NT2/D1 (cell line): Measurements from ENCODE around the gene DOCK9.

Experiments used
- DNase-seq: peaks from one replicate; pipeline ENCODE4 v3.0.0-alpha.2; 2011; ENCODE audit warnings: low read depth, low spot score
- H3K27me3 ChIP-seq: 2 replicates; pipeline ENCODE4 v1.6.0; 2011; ENCODE audit warnings: mild to moderate bottlenecking; ENCODE audit not compliant: insufficient read length, insufficient read depth
- H3K36me3 ChIP-seq: 2 replicates; pipeline ENCODE4 v1.6.1; 2011; ENCODE audit warnings: mild to moderate bottlenecking, low read length, mixed read lengths; ENCODE audit not compliant: insufficient read depth, insufficient read length
- H3K4me1 ChIP-seq: 2 replicates; pipeline ENCODE4 v1.5.1; 2011; ENCODE audit not compliant: insufficient read depth, insufficient read length
- H3K4me3 ChIP-seq: 2 replicates; pipeline ENCODE4 v1.5.1; 2011; ENCODE audit warnings: low read depth; ENCODE audit not compliant: insufficient read length
- H3K9ac ChIP-seq: 2 replicates; pipeline ENCODE4 v1.6.0; 2011; ENCODE audit warnings: low read depth; ENCODE audit not compliant: insufficient read length
- H3K9me3 ChIP-seq: 2 replicates; pipeline ENCODE4 v1.5.1; 2011; ENCODE audit warnings: mild to moderate bottlenecking, low read length; ENCODE audit not compliant: insufficient read depth
- SUZ12 ChIP-seq: IDR thresholded peaks from 2 replicates; pipeline ENCODE4 v1.6.1; 2011; ENCODE audit not compliant: insufficient read length, insufficient read depth; ENCODE audit errors: extremely low read depth
- YY1 ChIP-seq: IDR thresholded peaks from 2 replicates; pipeline ENCODE4 v1.6.1; 2011; ENCODE audit not compliant: insufficient read length, insufficient read depth
- ZNF274 ChIP-seq: IDR thresholded peaks from 2 replicates; pipeline ENCODE4 v1.6.1; 2011; ENCODE audit warnings: mild to moderate bottlenecking, low read depth, low read length

Gene DOCK9

DNA sequence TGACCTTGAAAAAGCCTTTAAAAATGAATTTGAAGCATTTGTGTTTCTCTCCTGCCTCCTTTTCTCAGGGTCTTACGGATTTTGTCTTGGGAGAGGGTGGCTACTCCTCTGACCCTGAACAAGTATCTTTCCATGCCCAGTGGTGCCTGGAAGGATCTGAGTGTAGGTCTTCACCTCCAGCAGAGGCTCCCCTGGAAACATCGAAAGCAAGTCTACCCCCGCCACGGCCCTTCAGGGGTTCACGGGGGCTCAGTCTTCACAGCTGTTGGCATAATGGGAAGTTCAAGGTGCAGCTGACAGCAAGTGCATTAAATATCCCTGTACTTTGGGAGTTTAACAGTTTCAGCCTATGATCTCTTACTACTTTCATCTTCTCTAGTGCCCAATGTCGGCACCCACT is 182.6 kb downstream of the DOCK9 start:
- no peak for DNase-seq
- TF ChIP-seq ZNF274: no peak
- no peak for TF ChIP-seq SUZ12
- no peak for TF ChIP-seq YY1
- Histone ChIP-seq H3K27me3 (no peaks in the 10 kb centered on the region), H3K4me3 (no peak overlapping the region), H3K9me3 (no peaks in the 10 kb centered on the region), H3K4me1 (no peaks in the 10 kb centered on the region), H3K9ac (no peak overlapping the region), H3K36me3 (peaks cover 2% of the 10 kb centered on the region)

GRCh38 chr13:98794498-98794897 is 183.4 kb downstream of the DOCK9 start:
- Histone ChIP-seq H3K36me3 (no peaks in the 10 kb centered on the region), H3K9ac (no peak overlapping the region), H3K4me3 (no peak overlapping the region), H3K27me3 (no peaks in the 10 kb centered on the region), H3K4me1 (no peaks in the 10 kb centered on the region), H3K9me3 (no peaks in the 10 kb centered on the region)
- no peak for TF ChIP-seq ZNF274
- no peak for TF ChIP-seq YY1
- no peak for TF ChIP-seq SUZ12
- no peak for DNase-seq

DNA sequence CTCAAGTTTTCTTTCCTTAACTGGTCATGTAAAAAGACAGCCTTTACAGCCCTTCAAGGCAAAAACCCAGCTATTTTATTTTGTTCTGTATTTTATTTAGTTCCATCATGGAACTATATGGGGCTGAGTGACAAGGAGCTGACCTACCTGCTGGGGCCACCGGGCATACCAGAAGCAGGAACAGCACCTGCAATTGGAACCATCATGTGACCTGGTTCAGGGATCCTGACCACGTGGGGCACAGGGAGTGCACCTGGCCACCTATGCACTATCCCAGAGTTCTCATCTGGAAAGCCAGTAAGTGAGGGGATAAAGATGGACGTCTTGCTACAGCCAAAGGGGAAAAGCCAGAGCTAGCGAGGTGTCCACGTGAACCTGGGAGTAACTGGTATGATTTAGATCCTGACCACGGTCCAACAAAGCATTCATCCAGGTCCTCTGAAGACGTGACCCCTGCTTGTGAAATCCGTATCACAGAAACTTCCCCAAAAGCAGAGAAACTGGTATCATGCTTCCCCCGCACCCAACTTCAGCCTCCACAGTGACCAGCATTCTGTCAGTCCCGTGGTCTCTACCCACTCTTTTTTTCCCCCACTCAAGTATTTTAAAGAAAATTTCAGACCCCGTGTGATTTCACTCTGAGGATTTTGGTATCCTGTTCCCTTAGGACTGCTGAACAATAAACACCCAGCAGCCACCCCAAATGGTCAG is 184.9 kb downstream of the DOCK9 start:
- no peaks in the 10 kb centered on the region for H3K27me3 ChIP-seq
- no peaks in the 10 kb centered on the region for H3K36me3 ChIP-seq
- H3K9me3 ChIP-seq: no peaks in the 10 kb centered on the region
- no peak overlapping the region for H3K4me3 ChIP-seq
- H3K4me1 ChIP-seq: no peaks in the 10 kb centered on the region
- H3K9ac ChIP-seq: no peak overlapping the region
- DNase-seq: no peak
- no peak for TF ChIP-seq SUZ12
- no peak for TF ChIP-seq ZNF274
- TF ChIP-seq YY1: no peak

GRCh38 chr13:98792321-98792720 is 185.5 kb downstream of the DOCK9 start:
- Histone ChIP-seq H3K9me3 (no peaks in the 10 kb centered on the region), H3K36me3 (no peaks in the 10 kb centered on the region), H3K4me1 (no peaks in the 10 kb centered on the region), H3K27me3 (no peaks in the 10 kb centered on the region), H3K4me3 (no peak overlapping the region), H3K9ac (no peak overlapping the region)
- DNase-seq: no peak
- TF ChIP-seq ZNF274 (no peak), YY1 (no peak), SUZ12 (no peak)

- Histone ChIP-seq H3K36me3 (no peaks in the 10 kb centered on the region), H3K4me3 (no peak overlapping the region), H3K4me1 (no peaks in the 10 kb centered on the region), H3K9me3 (no peaks in the 10 kb centered on the region), H3K27me3 (no peaks in the 10 kb centered on the region), H3K9ac (no peak overlapping the region)
- no peak for DNase-seq
- TF ChIP-seq YY1: no peak
- no peak for TF ChIP-seq ZNF274
- TF ChIP-seq SUZ12: no peak
Measured at GRCh38 chr13:98791611-98792010, 186.3 kb downstream of the DOCK9 start.

DNA sequence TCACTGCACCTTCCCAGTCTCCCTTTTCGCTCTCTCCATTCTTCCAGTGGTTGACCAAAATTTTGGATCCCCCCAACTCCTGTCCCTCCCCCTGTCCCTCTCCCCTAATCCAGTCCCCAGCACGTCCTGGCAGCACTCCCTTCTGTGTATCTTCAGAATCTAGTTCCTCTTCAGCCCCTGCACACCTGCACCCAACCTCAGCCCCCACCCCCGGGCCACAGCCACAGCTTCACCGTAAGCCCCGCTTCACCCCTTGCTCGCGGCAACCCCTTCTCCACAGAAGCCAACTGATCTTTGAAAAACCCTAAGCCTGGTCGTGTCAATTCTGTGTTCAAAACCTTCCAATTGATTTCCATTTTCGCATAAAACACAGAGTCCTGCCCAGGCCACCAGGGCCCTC is 189.9 kb downstream of the DOCK9 start:
- Histone ChIP-seq H3K9me3 (no peaks in the 10 kb centered on the region), H3K4me3 (no peak overlapping the region), H3K9ac (no peak overlapping the region), H3K36me3 (no peaks in the 10 kb centered on the region), H3K27me3 (no peaks in the 10 kb centered on the region), H3K4me1 (no peaks in the 10 kb centered on the region)
- TF ChIP-seq SUZ12 (no peak), YY1 (no peak), ZNF274 (no peak)
- DNase-seq: no peak

DNA sequence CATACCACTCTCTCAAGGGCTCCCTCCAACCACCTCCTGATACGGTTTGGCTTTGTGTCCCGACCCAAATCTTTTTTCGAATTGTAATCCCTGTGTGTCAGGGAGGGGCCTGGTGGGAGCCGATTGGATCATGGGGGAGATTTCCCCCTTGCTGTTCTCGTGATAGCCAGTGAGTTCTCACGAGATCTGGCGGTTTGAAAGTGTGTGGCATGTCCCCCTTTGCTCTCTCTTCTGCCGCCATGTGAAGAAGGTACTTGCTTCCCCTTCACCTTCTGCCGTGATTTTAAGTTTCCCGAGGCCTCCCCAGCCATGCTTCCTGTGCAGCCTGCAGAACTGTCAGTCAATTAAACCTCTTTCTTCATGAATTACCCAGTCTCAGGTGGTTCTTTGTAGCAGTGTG is 190.7 kb downstream of the DOCK9 start:
- Histone ChIP-seq H3K4me1 (no peaks in the 10 kb centered on the region), H3K36me3 (no peaks in the 10 kb centered on the region), H3K9ac (no peak overlapping the region), H3K4me3 (no peak overlapping the region), H3K9me3 (no peaks in the 10 kb centered on the region), H3K27me3 (no peaks in the 10 kb centered on the region)
- no peak for DNase-seq
- TF ChIP-seq SUZ12 (no peak), ZNF274 (no peak), YY1 (no peak)
